Stimulated activated naive CD8-positive, alpha-beta T cell treated with anti-CD3 and anti-CD28 coated beads, Interleukin-15, Interleukin-2, amounts not matched to agents 100 U/mL and 50 U/mL, for 24 hours (primary cell): Measurements from ENCODE around the gene SYNE1.
"Not testable (repeated sequence)": the region's sequence is repeated elsewhere in the genome, so short reads cannot be mapped to it uniquely, and the experiment has no call there.

Source experiments
- ATAC-seq: fragments of 150-1000 bp; cut with Tn5 transposase; one replicate; pipeline ENCODE4 v1.10.0; 2021
- DNase-seq: peaks from one replicate; pipeline ENCODE4 v3.0.0; 2021

The SYNE1 gene

GRCh38 chr6:152614776-152615175 is 22.4 kb downstream of the SYNE1 start:
- not testable (repeated sequence) for ATAC-seq, DNase-seq

GRCh38 chr6:152609125-152609670 is 28.0 kb downstream of the SYNE1 start:
- ATAC-seq = no peak

GRCh38 chr6:152605941-152606340 is 31.2 kb downstream of the SYNE1 start:
- no peak for DNase-seq
- no peak for ATAC-seq

More at GRCh38 chr6:152609125-152609670, 28.0 kb downstream of the SYNE1 start:
- DNase-seq = no peak

GRCh38 chr6:152605342-152605741 is 31.8 kb downstream of the SYNE1 start:
- DNase-seq = no peak
- ATAC-seq = no peak

GRCh38 chr6:152603911-152604310 is 33.3 kb downstream of the SYNE1 start:
- ATAC-seq (no peak), DNase-seq (no peak)

- no peak for ATAC-seq
Measured at GRCh38 chr6:152600022-152600421, 37.1 kb downstream of the SYNE1 start.

GRCh38 chr6:152598901-152599537 is 38.1 kb downstream of the SYNE1 start:
- ATAC-seq (no peak), DNase-seq (no peak)

More at GRCh38 chr6:152600022-152600421, 37.1 kb downstream of the SYNE1 start:
- no peak for DNase-seq

- no peak for ATAC-seq
Measured at GRCh38 chr6:152598421-152598820, 38.7 kb downstream of the SYNE1 start.

GRCh38 chr6:152596726-152597125 is 40.4 kb downstream of the SYNE1 start:
- DNase-seq (no peak), ATAC-seq (no peak)

More at GRCh38 chr6:152598421-152598820, 38.7 kb downstream of the SYNE1 start:
- DNase-seq = no peak

- DNase-seq (no peak), ATAC-seq (no peak)
Measured at GRCh38 chr6:152595499-152595898, 41.7 kb downstream of the SYNE1 start.

GRCh38 chr6:152594701-152595100 is 42.5 kb downstream of the SYNE1 start:
- DNase-seq (no peak), ATAC-seq (no peak)

- DNase-seq = no peak
- ATAC-seq = no peak
Measured at GRCh38 chr6:152588456-152588855, 48.7 kb downstream of the SYNE1 start.

- no peak for DNase-seq
- ATAC-seq = no peak
Measured at GRCh38 chr6:152587473-152587872, 49.7 kb downstream of the SYNE1 start.

- ATAC-seq (no peak), DNase-seq (no peak)
Measured at GRCh38 chr6:152585236-152585635, 51.9 kb downstream of the SYNE1 start.

- no peak for ATAC-seq
- DNase-seq = no peak
Measured at GRCh38 chr6:152583888-152584287, 53.3 kb downstream of the SYNE1 start.

GRCh38 chr6:152576525-152576924 is 60.6 kb downstream of the SYNE1 start:
- DNase-seq = no peak
- no peak for ATAC-seq

- ATAC-seq (no peak), DNase-seq (no peak)
Measured at GRCh38 chr6:152575621-152576150, 61.5 kb downstream of the SYNE1 start.

- DNase-seq (no peak), ATAC-seq (no peak)
Measured at GRCh38 chr6:152575161-152575560, 62.0 kb downstream of the SYNE1 start.

GRCh38 chr6:152573762-152574161 is 63.4 kb downstream of the SYNE1 start:
- DNase-seq = no peak
- ATAC-seq = no peak

GRCh38 chr6:152572338-152573088 is 64.6 kb downstream of the SYNE1 start:
- ATAC-seq (no peak), DNase-seq (no peak)

- no peak for ATAC-seq
- no peak for DNase-seq
Measured at GRCh38 chr6:152571943-152572337, 65.2 kb downstream of the SYNE1 start.

- ATAC-seq = no peak
- no peak for DNase-seq
Measured at GRCh38 chr6:152571089-152571488, 66.1 kb downstream of the SYNE1 start.
